Thyroid gland (tissue), 4 donors: ENCODE measurements around the gene PTPN22.

Experiments used
- POLR2A ChIP-seq, 2 donors: fragments of 450-650 bp; IDR thresholded peaks; one replicate each; pipeline ENCODE4 v1.6.1; 2017; ENCODE audit warnings: antibody characterized with exemption in 2 of 2, mild to moderate bottlenecking in 2 of 2, moderate library complexity in 1 of 2
- TF ChIP-seq, protein P1 (sequence below), 6 experiments: fragments of 200-600 bp in 3 of 6; fragments of 450-650 bp in 3 of 6; sonication (generic) in 3 of 6; IDR thresholded peaks; one replicate each; pipeline ENCODE4 v1.5.1; 2016 to 2019; ENCODE audit warnings: antibody characterized with exemption in 6 of 6, mild to moderate bottlenecking in 2 of 6, inconsistent platforms in 1 of 6, moderate library complexity in 1 of 6

DNA sequence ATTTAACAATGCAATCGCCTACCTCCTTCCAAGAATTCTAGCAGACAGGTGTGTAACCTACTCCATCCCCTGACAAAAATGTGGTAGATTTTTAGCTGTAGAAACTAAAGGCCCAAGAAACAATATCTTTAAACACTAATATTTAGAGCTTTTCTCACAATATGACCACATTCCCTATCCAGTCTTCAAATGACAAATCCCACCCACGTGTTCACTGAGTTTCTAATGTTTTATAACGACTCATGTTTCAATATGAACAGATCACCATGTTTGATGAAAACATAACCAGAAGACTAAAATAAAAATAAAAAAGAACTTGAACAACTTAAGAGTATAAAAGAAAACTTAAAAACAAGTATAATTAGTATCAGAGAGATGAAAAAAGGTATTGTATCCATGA, 83.8 kb downstream of the PTPN22 start:
- TF ChIP-seq POLR2A (IDR thresholded peaks at IDR 0.05): no peak
- TF ChIP-seq, protein P1, sequence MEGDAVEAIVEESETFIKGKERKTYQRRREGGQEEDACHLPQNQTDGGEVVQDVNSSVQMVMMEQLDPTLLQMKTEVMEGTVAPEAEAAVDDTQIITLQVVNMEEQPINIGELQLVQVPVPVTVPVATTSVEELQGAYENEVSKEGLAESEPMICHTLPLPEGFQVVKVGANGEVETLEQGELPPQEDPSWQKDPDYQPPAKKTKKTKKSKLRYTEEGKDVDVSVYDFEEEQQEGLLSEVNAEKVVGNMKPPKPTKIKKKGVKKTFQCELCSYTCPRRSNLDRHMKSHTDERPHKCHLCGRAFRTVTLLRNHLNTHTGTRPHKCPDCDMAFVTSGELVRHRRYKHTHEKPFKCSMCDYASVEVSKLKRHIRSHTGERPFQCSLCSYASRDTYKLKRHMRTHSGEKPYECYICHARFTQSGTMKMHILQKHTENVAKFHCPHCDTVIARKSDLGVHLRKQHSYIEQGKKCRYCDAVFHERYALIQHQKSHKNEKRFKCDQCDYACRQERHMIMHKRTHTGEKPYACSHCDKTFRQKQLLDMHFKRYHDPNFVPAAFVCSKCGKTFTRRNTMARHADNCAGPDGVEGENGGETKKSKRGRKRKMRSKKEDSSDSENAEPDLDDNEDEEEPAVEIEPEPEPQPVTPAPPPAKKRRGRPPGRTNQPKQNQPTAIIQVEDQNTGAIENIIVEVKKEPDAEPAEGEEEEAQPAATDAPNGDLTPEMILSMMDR (IDR thresholded peaks at IDR 0.05): no peak
